ENCODE data around the gene CARMIL1.

CARMIL1 gene

GRCh38 chr6:25548451-25548850 lies 269.3 kb downstream of the CARMIL1 start:
- no peak for DNase-seq (ENCODE audit: insufficient read length, low spot score)
- TF ChIP-seq, protein P1, sequence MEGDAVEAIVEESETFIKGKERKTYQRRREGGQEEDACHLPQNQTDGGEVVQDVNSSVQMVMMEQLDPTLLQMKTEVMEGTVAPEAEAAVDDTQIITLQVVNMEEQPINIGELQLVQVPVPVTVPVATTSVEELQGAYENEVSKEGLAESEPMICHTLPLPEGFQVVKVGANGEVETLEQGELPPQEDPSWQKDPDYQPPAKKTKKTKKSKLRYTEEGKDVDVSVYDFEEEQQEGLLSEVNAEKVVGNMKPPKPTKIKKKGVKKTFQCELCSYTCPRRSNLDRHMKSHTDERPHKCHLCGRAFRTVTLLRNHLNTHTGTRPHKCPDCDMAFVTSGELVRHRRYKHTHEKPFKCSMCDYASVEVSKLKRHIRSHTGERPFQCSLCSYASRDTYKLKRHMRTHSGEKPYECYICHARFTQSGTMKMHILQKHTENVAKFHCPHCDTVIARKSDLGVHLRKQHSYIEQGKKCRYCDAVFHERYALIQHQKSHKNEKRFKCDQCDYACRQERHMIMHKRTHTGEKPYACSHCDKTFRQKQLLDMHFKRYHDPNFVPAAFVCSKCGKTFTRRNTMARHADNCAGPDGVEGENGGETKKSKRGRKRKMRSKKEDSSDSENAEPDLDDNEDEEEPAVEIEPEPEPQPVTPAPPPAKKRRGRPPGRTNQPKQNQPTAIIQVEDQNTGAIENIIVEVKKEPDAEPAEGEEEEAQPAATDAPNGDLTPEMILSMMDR (IDR thresholded peaks at IDR 0.05; ENCODE audit: insufficient read depth, missing control alignments): no peak
- no peak for FAIRE-seq

GRCh38 chr6:25550631-25551030 lies 271.5 kb downstream of the CARMIL1 start:
- FAIRE-seq: no peak
- no peak for DNase-seq (ENCODE audit: insufficient read length, low spot score)
- TF ChIP-seq, protein P1 (IDR thresholded peaks at IDR 0.05; ENCODE audit: insufficient read depth, missing control alignments): no peak

DNA sequence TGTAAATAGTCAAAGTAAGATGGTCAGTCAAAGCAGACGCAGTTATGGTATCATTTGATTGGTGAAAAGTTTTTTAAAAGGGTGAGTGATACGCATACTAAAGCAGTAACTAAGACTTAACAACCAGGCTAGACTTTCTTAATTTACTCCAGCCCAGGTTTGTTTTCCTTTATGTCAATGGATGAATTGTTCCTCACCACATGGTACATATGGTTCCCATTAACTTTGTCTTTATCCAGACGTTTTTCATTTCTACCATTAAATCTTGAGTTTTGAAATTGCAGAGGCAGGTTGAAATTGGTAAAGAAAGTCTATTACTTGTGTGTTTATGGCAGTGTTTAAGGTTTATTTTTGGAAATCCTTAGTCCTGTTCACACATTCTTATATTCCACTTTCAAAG lies 274.3 kb downstream of the CARMIL1 start:
- no peak for FAIRE-seq
- TF ChIP-seq, protein P1 (IDR thresholded peaks at IDR 0.05; ENCODE audit: insufficient read depth, missing control alignments): no peak
- no peak for DNase-seq (ENCODE audit: insufficient read length, low spot score)

- FAIRE-seq: no peak
- TF ChIP-seq, protein P1 (IDR thresholded peaks at IDR 0.05; ENCODE audit: insufficient read depth, missing control alignments): no peak
- DNase-seq (ENCODE audit: insufficient read length, low spot score): no peak
Observed at GRCh38 chr6:25555188-25555587, 276.0 kb downstream of the CARMIL1 start.

- DNase-seq (ENCODE audit: insufficient read length, low spot score) (no peak), FAIRE-seq (peak; percentile 38)
- TF ChIP-seq, protein P1 (IDR thresholded peaks at IDR 0.05; ENCODE audit: insufficient read depth, missing control alignments): peak; percentile 87
Observed at GRCh38 chr6:25556516-25556915, 277.3 kb downstream of the CARMIL1 start.

DNA sequence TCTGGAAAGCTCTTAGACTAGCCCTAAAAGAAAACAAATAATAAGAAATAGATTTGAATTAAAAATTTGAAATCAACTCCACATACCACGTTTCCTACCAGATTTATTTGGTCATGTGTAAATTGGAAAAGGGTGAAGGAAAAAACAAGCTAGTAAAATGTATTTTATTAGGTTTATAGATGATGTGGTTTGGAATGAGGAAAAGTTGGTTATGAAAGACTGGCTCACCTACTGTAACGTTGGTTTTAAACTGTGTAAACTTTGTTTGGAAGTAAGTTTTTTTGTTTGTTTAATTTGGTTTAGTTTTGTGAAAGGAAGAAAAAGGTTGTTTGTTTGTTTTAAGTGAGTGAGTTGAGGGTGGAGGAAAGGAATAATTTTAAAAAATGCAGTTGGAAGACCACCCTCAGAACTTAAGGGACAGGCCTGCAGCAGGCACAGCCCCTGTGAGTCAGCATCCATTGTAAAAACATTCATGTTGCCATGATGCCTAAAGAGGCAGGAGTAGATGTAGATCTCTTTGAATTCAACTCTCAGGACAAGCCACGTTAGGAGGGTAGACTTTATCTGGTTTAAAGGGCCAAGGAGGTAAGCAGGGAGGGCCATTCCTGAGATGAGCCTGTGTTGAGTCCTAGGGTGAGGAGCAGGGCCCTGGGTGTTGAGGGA lies 279.1 kb downstream of the CARMIL1 start:
- DNase-seq (ENCODE audit: insufficient read length, low spot score) (no peak), FAIRE-seq (no peak)
- TF ChIP-seq, protein P1 (IDR thresholded peaks at IDR 0.05; ENCODE audit: insufficient read depth, missing control alignments): no peak

DNA sequence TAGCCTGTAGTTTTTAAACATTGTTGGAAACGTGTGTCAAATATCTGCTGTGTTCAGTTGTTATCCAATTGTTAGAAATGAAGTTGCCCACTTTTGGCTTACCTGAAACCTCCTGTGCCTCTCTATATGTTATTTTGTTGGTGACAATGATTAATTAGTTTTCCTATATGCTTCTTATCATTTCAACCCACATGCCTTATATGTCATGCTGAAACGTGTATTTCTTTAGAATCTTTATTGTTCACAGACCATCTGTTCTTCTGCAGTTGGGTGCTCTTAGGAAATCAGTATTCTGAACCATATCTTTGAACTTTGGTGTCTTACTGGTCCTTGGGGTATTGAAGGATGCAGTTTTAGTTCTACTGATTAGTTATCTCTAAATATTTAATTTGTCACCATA lies 281.7 kb downstream of the CARMIL1 start:
- TF ChIP-seq, protein P1 (IDR thresholded peaks at IDR 0.05; ENCODE audit: insufficient read depth, missing control alignments): no peak
- FAIRE-seq: no peak
- no peak for DNase-seq (ENCODE audit: insufficient read length, low spot score)
